Inflammatory macrophage (primary cell): ENCODE measurements around the gene UBE2H.

Source experiments
- DNase-seq, 2 donors: peaks; one replicate each; pipeline ENCODE4 v3.0.0-alpha.2; 2020 to 2022

Gene UBE2H

DNA sequence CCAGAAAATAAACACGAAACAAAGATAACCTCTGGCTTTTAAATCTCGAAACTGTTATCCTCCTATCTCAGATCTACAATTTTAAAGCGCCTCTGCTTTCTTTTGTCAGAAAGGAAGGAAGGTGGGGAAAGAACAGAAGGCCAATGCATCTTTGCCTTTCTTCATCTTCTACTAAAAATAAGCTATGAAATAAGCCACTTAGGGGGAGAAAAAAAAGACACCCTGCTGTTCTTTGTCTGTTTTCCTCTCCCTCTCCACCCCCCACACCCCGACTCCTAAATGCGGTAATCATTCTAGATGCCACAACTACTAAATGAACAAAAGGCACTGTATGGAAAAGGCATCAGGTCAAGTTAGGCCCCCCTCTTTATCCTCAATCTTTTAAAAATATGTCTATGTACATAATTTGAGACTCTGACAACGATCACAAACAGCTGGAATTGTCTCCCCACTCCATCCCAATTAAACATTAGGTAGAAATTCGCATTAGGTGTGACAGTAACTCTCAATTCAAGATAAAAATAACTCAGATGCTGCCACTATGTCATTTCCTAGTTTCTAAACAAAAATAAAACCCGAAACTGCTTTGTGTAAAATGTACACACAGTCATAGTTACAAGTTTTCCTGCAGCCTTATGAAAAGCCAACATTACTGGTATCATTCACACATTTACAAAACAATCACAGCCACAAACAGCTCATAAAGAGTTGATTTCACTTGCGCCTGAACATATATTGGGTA is 2.4 kb downstream of the UBE2H start:
- DNase-seq, result no peak

- no peak for DNase-seq
These were observed 3.2 kb downstream of the UBE2H start for GRCh38 chr7:129949292-129950133.

DNA sequence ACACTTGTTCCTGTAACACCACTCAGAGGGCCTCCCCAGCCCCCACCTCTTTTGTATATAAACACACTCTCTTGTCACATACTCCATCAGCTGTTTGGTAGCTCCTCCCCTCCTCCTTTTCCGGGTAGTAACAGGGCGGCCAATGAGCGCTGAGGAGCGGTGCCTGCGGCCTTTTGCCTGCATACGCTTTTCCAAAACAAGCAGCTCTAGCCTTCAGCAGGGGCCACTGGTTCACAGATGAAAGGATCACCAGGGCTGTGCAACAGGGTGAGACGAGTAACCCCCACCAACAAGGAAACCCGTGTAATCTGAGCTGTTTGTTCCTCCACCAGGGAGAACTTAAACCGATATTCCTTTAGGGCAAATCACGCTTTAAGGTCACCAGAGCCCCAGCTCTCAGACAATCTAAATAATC is 3.9 kb downstream of the UBE2H start:
- DNase-seq, result peak; percentile 77

DNA sequence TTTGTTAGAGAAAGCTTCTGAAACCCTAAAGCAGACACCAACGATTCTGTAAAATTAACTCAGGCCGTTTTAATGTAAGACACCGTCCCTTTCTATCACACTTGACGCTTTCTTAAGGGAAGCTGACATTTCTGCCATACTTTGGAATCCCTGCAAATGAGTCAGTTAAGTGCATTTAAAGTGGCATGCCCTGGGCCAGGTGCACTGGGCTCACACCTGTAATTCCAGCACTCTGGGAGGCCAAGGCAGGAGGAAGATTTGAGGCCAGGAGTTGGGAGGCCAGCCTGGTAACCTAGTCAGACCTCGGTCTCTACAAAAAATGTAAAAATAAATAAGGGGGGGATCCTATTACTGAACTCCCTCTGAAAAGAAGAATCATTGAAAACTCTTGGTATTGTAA is 4.4 kb downstream of the UBE2H start:
- no peak for DNase-seq

- no peak for DNase-seq
These were observed 5.1 kb downstream of the UBE2H start for GRCh38 chr7:129947701-129948100.

DNA sequence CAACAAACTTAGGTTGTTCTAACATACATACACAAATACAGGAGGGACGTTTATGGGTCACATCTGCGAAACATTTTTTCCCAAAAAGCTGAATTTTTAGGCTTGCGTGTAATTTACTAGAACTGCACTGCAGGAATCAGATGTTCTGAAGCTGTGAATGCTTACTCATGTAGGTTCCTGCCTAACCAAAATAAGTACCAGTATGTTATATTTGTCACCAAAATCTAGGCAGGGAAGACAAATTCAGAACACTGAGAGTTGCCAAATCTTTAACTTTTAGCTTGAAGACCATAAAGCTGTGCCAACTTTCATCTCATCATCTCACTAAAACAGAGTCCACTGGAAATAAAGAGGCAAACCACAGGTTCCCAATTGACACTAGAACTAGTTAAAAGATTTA is 5.7 kb downstream of the UBE2H start:
- no peak for DNase-seq

- no peak for DNase-seq
These were observed 6.5 kb downstream of the UBE2H start for GRCh38 chr7:129946282-129946681.

DNA sequence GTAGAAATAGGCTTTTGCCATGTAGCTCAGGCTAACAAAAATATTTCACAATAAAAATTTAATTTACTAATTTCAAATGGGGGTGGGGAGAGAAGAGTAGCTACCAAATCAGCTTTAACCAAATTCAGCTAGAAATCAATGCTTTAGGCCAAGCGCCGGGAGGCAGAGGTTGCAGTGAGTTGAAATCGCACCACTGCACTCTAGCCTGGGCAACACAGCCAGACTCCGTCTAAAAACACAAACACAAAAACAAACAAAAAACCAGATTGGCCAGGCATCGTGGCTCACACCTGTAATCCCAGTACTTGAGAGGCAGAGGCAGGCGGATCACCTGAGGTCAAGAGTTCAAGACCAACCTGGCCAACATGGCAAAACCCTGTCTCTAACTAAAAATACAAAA is 9.4 kb downstream of the UBE2H start:
- DNase-seq, result no peak

DNA sequence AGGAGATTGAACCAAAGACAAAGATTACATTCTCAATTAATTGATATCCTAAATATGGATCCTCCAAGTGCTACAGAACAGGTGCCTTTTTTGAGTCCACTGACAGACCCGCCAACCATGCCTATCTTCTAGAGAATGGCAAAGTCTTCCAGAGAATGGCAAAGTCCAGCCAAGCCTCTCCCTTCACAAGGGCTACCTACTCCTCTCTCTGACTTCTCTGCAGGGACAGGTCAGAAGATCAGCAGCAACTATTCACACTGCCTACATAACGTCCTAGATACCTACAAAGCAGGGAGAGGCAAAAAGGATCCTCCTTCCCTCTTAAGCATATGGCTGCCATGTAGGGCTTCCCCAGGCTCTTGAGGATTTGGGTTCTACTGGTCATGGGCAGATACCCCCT is 12.4 kb downstream of the UBE2H start:
- DNase-seq, result no peak

GRCh38 chr7:129939881-129940280 is 12.9 kb downstream of the UBE2H start:
- no peak for DNase-seq

DNA sequence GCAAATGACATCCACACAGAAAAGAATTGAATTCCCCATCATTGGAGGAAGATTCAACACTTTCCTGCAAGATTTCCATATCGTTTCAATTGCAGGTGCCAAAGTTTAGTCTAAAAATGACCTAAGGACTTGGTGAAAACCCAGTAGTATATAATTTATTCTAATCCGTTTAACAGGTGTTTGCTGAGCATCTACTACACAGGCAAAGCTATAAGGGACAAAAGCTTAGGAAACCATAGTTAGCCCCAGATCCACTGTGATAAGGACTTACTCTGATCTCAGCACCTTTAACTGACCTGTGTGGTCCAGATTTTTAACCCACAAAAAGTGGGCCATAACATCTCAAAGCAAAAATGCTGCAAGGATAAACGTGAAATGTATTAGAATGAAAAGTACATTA is 19.1 kb downstream of the UBE2H start:
- no peak for DNase-seq

DNA sequence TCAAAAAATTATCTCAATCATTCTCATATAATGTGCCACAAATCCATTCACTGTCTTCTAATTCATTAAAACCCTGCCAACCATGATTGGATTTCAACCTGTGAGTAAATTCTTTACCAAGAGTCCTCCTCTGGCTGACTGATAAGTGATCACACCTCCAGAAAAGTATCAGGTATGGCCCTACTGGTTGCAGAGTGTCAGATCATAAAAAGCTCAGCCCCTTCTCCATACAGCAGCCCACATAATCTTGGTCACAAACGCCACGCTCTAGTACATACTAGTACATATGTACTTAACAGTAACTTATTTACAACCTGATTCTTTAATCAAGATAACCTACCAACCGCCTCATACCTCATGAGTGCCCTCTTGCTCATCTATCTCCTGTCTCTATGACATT is 26.1 kb downstream of the UBE2H start:
- no peak for DNase-seq

GRCh38 chr7:129925416-129926002 is 27.3 kb downstream of the UBE2H start:
- DNase-seq, result no peak

GRCh38 chr7:129924602-129925001 is 28.2 kb downstream of the UBE2H start:
- no peak for DNase-seq

GRCh38 chr7:129923709-129924108 is 29.1 kb downstream of the UBE2H start:
- DNase-seq, result no peak

- DNase-seq, result no peak
These were observed 33.3 kb downstream of the UBE2H start for GRCh38 chr7:129919492-129919891.

GRCh38 chr7:129918922-129919321 is 33.8 kb downstream of the UBE2H start:
- no peak for DNase-seq

DNA sequence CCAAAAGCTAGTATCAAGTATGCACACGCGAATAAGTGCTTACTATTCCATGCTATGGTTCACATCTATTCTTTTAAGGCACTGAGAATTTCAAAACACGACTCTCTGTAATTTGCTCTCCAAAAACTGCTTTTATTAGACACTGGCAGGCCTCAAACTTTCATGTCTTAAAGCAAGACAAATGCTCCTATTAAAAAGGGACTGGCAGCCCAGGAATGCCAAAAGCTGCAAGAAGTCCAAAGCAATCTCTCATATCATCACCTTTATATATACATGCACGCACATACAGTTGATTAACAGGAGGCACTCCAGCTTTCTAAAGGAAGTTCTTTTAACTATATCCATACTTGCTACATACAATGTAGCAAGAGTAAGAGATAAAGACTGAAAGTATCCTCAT is 34.8 kb downstream of the UBE2H start:
- DNase-seq, result no peak

DNA sequence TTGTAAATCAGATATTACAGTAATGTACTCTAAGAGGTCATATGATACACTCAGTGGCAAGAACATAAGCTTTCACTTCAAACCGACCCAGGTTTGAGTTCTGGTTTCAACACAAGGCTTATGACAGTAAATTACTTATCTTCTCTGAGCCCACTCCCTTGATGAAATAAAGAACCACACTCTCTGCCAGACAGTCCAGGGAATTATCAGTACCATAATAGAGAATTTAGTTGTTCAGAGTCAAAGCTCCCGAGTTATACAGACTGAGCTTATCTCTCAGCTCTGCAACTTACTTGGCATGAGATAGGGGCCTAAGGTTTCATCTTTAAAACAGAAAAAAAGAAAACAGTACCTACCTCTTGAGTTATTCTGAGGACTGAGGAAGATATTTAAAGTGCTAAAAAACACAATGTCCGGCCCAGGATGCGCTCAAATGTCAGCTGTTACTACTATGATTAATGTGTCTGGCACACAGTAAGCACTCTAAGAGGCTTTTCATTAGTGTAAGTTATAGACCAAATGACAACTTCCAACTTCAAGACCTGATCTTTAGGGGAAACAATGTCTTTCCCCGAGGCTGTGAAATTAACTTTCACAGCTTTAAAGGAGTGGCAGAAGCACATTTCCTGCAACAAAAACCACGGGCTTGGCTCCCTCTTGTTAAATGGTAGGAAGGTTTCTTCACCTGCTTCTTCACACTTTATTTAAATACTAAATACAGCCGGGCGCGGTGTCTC is 38.1 kb downstream of the UBE2H start:
- DNase-seq, result no peak

DNA sequence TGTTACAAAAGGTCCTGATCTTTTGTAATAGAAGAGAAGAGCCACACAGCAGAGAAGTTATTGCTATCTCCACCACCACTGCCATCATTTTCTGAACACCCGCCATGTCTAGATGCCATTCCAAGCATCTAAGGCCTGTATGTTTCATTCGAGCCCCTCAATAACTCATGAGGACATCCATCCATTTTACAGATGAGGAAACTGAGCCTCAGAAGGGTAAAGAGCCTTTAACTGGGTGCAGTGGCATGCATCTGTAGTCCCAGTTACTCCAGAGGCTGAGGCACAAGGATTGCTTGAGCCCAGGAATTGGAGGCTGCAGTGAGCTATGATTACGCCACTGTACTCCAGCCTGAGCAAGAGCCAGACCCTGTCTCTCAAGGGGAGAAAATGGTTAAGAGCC is 39.3 kb downstream of the UBE2H start:
- no peak for DNase-seq

- no peak for DNase-seq
These were observed 41.0 kb downstream of the UBE2H start for GRCh38 chr7:129911790-129912189.

DNA sequence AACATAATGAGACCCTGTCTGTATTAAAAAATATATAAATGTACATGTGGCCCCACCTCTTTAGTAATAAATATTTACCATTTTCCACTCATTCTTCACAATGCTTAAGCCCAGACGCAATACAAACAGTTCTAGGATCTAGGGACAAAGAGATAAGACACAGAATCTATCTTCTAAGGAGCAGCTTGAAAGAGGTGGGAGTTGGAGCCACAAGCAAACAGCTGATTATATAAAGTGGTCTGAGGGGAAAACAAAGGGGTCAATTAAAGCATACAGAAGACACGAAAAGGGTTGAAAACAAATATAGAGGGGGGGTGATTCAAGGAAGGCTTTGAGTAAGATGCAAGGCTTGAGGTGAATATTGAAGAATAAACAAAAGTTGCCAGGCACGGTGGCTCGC is 43.1 kb downstream of the UBE2H start:
- no peak for DNase-seq

- DNase-seq, result no peak
These were observed 44.6 kb downstream of the UBE2H start for GRCh38 chr7:129908181-129908580.
